Raji (cell line): ENCODE measurements around the gene STK39.

Experiments
- POLR2A ChIP-seq: IDR thresholded peaks from 2 replicates; pipeline ENCODE4 v1.6.1; 2011; ENCODE audit warnings: low read depth, low read length, control low read depth; ENCODE audit not compliant: insufficient read depth

The STK39 gene

DNA sequence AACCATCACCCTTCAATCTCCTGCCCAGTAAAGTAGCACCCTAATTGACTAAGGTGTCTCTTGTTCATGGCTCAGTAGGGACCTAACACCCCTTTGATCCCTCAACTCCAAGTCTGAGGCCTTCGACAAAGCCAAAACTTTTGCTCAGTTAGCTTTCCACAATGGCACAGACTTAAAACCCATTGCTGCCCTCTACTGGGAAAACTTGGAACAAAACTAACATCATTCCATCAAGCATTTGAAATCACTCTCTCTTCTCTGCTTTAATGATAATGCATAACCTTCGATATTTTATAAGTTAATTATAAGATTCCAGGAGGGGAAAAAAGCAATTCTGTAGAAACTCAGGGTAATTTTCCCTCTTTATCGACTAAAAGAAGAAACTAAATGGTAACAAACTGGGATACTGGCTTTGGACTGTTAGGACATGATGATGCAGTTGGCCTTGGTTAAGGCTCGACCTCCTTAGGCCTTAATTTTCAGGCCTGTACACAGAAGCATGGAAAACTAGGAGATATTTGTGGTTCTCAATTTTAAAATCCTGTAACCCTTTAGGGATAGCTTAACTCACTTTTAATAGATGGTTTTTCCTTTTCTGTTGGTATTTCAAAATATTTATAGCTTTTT is 127.8 kb downstream of the STK39 start:
- no peak for TF ChIP-seq POLR2A

DNA sequence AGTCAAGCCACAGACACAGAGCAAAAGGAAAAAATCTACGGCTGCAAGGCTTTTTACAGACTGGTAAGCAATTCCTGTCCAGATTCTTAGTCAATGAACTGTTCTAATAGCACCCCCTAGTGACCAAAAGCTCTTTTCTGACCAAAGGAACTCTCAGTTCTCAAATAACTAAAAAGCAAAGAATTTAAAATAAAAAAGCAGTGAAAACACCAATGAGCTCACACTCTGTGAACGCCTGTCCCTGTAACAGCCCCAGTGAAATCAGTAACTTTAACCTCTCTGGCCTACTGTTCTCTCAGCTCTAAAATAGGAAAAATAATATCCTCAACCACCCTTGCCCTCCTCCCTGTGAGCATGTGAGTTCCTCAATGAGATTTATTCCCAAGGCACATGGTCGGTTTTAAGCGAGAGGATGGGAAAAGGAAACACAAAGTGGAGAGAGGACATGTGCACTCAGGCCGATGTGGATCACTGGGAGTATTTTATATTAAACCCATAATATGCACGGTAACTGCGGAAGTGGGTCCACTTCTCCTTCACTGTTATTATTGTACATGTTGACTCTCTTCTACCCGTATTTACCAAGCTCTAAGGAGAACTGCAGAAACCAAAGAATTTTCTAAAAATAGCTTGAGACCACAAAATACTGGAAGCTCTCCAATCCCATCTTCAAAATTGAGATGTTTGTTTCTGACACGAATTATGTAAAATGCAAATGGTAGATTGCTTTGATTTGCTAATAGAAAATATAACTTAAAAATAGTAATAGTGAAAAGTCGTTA is 128.5 kb downstream of the STK39 start:
- TF ChIP-seq POLR2A = no peak

DNA sequence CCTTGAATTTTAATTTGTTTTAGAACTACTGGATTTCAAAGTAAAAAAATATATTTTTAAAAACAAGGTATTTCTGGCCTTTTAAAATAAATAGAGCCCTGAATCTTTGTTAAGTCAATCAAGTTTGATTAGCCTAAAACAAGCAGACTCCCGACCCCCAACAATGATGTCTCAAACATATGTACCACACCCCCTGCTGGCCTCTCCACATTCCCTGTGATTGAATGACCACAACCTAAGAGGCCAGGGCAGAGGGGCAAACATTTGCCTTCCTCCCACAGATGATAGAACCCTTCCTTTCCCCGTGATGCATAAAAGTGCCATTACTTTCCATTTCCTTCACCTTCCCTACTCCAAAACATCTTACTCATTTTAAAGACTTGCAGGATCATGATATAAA is 130.9 kb downstream of the STK39 start:
- no peak for TF ChIP-seq POLR2A

DNA sequence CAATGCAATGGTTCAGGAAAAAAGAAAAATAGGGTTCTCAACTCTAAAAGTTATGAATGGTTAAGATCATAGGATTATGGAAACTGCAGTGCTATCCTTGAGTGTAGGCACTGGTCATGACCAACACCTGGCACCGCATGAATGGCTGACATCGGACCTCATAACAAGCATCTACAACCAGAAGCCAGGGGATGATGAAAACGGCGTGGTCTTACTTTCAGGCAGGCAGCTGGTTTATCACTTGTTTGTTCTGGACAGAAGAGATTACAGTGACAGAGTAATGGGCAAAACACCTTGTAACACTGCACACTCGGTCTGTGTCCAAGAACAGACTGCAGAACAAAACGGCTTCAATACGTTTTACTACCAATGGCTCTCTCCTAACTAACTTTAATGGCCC is 132.8 kb downstream of the STK39 start:
- TF ChIP-seq POLR2A = no peak

DNA sequence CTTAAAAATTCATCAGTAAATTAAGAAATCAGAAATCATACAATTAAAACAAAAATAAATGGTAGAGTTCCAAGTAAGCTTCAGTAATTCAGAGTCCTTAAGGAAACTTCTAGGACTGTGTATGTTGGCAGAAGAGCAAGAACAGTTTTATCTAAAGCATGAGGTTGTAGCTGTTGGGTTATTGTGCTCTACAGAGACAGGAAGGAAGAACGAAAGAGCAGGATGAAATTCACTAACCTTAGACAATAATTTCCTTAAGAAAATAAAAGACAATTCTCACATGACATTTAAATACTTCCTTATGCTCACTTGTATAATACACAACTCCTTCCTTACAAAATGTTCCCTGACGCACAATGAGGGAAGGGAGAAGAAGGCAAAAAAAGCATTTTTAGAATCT is 133.4 kb downstream of the STK39 start:
- no peak for TF ChIP-seq POLR2A

DNA sequence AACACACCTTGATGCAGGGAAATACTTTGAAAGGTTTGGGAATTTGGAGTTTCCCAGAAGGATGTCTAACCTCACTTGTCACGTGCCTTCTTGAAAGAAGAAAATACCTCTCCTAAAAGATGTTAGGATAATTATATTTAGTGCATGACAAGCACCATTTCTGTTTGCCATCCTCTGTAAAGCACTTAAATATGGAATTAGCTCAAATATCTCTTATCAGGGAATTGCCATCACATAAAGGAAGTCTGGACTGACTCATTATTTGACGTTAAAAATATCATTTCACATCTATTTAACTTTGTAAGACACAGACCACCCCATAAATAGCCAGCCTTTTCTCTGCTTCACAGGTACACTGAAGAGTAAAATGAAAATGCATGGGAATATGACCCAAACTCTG is 140.1 kb downstream of the STK39 start:
- TF ChIP-seq POLR2A = no peak

DNA sequence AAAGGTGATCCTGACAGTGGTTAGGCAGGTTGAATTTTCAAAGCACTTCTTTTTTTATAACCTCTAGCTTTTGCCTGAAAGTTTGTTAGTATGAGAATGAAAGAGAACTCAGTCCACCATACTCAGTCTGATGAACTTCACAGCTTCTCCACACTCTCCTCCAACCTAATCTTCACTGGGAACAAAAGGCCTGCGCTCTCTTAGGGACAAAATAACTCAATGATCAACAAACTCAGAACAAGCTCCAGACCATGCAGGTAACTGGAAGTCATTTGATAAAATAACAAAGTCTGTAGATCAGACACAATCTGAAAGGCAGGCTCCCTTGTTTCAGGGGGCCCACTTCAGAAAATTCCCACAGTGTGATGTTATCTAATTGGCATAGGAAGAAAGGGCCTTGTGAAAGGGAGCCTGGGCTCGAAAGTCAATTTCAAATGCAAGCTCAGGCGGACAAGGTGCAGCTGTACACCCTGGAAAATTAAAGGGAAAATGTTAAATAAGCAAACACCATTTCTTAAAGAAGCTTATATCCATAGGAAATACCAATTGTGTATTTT is 142.2 kb downstream of the STK39 start:
- no peak for TF ChIP-seq POLR2A

DNA sequence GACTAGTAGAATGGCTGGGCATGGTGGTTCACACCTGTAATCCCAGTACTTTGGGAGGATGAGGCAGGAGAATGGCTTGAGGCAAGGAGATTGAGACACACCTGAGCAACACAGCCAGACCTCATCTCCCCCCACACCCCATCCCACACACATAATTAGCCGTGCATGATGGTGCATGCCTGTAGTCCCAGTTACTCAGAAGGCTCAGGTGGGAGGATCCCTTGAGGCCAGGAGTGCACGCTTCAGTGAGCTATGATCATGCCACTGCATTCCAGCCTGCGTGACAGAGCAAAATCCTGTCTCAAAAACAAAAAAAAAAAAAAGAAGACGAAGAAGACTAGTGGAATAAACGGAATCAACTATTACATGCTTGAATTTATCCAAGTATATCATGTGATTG is 150.0 kb downstream of the STK39 start:
- TF ChIP-seq POLR2A = no peak

DNA sequence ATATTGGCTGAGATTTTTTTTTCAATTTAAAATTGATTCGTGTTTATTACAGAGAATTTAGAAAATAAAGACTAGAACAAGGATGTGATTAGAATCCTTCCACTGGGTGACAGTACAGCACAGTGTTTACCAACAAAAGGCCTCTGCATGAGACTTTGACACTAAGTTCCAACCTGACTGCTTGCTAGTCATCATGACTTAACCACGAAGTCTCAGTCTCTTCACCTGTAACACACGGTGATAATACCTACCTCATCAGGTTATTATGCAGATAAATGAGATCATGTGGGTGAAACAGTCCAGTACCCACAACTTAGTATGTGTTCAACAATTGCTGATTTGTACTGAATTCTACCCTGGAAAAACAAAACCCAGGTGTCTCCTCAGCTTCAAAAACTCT is 151.2 kb downstream of the STK39 start:
- TF ChIP-seq POLR2A = no peak

DNA sequence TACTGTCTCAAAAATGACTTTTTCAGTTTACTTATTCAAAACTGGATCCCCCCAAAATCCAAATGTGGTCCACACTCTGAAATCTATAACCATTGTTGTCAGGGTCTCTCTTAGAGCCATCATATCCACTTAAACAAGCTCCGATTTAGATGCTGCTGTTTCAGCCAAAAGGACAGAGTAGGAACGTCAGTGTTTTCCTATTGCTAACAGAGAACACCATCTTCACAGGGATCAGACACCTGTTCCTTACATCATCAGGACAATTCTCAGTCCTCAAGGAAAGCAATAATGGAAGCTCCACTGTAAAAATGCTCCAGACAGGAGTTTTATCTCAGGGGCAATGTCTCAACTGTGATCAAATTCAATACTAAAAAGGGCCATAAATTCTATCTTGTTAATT is 155.4 kb downstream of the STK39 start:
- no peak for TF ChIP-seq POLR2A

DNA sequence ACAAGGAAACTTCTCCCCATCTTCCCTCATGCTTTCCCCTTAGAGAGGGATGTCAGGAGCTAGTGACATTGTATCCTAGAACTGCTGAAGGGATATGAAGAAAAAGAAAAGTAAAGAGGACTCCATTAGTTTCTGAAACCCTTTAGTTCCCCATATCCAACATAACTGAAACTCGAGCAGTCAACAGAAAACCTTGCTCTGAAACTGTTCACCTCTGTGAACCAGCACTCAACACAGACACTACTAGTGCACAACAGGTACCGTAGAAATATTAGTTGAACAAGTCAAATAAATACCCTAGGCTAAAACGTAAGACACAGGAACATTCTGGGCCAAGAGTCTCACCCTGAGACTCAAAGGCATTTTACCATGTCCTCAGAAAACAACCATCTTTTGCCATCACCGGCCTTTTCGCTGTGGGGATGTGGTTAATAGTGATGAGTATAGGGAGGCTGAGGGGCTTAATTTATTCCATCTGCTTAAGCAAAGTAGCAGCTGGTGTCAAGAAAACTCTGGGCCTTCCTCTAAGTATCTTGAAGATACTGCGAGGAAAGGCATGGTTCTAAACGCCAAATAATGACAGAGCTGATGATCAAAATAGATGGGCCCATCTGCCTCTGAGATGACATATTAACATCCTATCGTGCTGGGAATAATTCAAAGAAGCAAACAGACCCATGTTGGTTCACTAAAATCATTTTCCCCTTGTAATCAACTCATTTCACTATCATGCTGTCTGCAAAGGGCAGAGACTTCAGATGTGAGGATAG is 156.8 kb downstream of the STK39 start:
- TF ChIP-seq POLR2A = no peak

DNA sequence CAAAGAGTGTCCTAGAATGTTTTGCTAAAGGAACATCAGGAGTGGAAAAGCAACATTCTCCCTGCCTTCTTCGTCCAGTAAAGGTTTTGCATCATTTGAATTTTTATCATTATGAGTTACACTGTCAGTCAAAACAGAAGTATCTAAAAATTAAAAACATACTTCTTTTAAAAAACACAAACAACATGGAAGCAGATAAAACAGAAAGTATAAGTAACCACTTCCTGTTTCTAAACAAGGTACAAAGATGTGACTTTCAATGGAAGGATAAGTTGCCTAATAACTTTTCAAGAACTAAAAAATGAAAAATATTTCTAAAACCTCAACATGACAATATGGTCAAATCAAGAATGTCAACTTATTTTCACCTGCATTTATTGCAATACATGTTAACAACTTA is 158.2 kb downstream of the STK39 start:
- no peak for TF ChIP-seq POLR2A

DNA sequence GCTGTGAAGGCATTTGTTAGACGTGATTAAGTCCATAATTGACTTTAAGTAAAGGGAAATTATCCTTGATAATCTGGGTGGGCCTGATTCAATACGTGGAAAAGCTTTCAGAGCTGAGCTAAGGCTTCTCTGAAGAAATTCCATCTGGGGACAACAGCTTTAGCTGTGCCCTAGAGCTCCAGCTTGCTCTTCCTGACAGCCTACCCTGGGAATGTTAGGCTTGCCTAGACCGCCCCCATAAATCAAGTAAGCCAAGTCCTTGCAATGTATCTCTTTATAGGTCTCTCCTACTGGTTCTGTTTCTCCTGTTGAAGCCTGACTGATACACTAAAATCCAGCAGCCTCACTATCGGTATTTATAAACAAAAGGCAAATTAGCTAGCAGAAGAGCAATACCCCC is 160.0 kb downstream of the STK39 start:
- TF ChIP-seq POLR2A = no peak

DNA sequence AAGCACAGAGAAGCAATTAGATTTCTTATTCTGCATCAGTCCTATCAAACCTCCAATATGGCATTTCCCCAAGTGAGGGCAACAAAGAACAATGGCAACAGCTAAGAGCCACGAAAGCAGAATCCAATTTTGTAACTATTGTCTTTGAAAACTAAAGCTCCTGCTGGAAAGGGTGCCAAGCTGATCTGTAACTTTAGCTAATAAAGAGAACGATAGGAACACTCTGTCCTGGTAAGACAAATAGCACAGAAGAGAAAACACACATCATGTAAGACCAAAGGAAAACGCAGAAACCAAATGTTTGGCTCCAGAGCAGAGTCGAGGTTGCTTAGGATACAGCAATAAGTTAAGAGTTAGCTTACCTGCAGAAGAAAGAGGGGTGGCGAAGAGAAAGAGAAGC is 160.5 kb downstream of the STK39 start:
- TF ChIP-seq POLR2A = no peak

DNA sequence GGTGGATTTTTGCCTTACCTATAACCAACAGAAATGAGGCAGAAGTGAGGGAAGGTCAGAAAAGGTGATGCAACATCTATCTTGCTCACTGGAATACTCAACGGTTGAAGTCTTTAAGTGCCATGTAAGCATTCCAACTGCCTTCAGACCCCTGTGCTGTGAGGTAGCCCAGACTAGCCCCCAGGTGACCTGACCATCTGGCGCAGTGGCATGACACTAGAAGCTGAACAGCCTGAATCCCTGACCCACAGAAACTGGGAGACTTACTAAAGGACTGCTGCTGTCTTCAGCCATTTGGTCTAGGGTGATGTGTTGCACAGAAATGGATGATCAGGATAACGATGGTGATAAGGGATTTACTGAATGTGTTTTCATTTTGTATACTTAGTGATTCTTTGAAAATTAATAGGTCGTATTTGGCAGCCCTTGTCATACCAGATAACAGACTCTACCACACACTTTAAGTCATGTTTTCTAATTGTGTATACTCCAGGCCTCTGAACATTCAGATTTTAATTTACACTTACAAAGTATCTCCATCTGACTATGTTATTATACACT is 161.5 kb downstream of the STK39 start:
- TF ChIP-seq POLR2A = no peak
